H9 (cell line): ENCODE results near the gene PIP4K2A. TPM values are rescaled to one million over a fixed set of nuclear protein-coding genes. Genes with fewer than 3 reads are reported as not detected.

Source experiments
- DNase-seq: peaks from one replicate; pipeline ENCODE4 v3.0.0-alpha.2; 2017
- H2AFZ ChIP-seq: one replicate; pipeline ENCODE4 v1.6.1; 2013; ENCODE audit warnings: mild to moderate bottlenecking, low read length, control low read depth, moderate library complexity
- H2AK5ac ChIP-seq: 2 replicates; pipeline ENCODE4 v1.6.1; 2013; ENCODE audit warnings: low read length, control low read depth, mixed read lengths; ENCODE audit not compliant: insufficient read length
- H2BK120ac ChIP-seq: one replicate; pipeline ENCODE4 v1.6.1; 2013; ENCODE audit warnings: low read depth, mild to moderate bottlenecking, low read length, control low read depth, inconsistent platforms; ENCODE audit not compliant: poor library complexity, severe bottlenecking
- H2BK12ac ChIP-seq: 2 replicates; pipeline ENCODE4 v1.6.1; 2013; ENCODE audit warnings: low read length, control low read depth, mixed read lengths, low read depth; ENCODE audit not compliant: insufficient read length
- H2BK15ac ChIP-seq: 2 replicates; pipeline ENCODE4 v1.6.1; 2013; ENCODE audit warnings: low read depth, low read length, control low read depth
- H2BK20ac ChIP-seq: one replicate; pipeline ENCODE4 v1.6.1; 2013; ENCODE audit warnings: low read depth, mild to moderate bottlenecking, low read length, control low read depth, inconsistent platforms; ENCODE audit not compliant: poor library complexity, severe bottlenecking
- H2BK5ac ChIP-seq: 2 replicates; pipeline ENCODE4 v1.6.1; 2013; ENCODE audit warnings: low read length, control low read depth, mixed read lengths; ENCODE audit not compliant: insufficient read length
- H3K14ac ChIP-seq: 2 replicates; pipeline ENCODE4 v1.6.1; 2013; ENCODE audit warnings: low read length, control low read depth; ENCODE audit not compliant: insufficient read depth
- H3K18ac ChIP-seq: 2 replicates; pipeline ENCODE4 v1.6.1; 2013; ENCODE audit warnings: low read depth, mild to moderate bottlenecking, mixed read lengths, low read length, control low read depth; ENCODE audit not compliant: insufficient read length
- H3K23ac ChIP-seq: 2 replicates; pipeline ENCODE4 v1.6.1; 2013; ENCODE audit warnings: low read length, control low read depth, mixed read lengths, low read depth; ENCODE audit not compliant: insufficient read length
- H3K23me2 ChIP-seq: 2 replicates; pipeline ENCODE4 v1.6.1; 2013; ENCODE audit warnings: low read depth, mild to moderate bottlenecking, mixed read lengths, low read length, control low read depth; ENCODE audit not compliant: insufficient read length, poor library complexity, severe bottlenecking
- H3K27ac ChIP-seq: 2 replicates; pipeline ENCODE4 v1.5.1; 2013; ENCODE audit warnings: low read length, control low read depth, mixed read lengths, low read depth; ENCODE audit not compliant: insufficient read length
- H3K27me3 ChIP-seq: 2 replicates; pipeline ENCODE4 v1.6.1; 2013; ENCODE audit warnings: low read length, control low read depth, inconsistent platforms; ENCODE audit not compliant: insufficient read depth
- H3K4ac ChIP-seq: 2 replicates; pipeline ENCODE4 v1.6.1; 2013; ENCODE audit warnings: low read depth, mild to moderate bottlenecking, control low read depth, inconsistent platforms, low read length, moderate library complexity
- H3K4me1 ChIP-seq: 2 replicates; pipeline ENCODE4 v1.6.1; 2013; ENCODE audit warnings: low read length, control low read depth, inconsistent platforms; ENCODE audit not compliant: insufficient read depth
- H3K4me2 ChIP-seq: 2 replicates; pipeline ENCODE4 v1.6.1; 2013; ENCODE audit warnings: low read length, control low read depth, mixed read lengths; ENCODE audit not compliant: insufficient read length, insufficient read depth
- H3K56ac ChIP-seq: 2 replicates; pipeline ENCODE4 v1.6.1; 2013; ENCODE audit warnings: low read depth, mild to moderate bottlenecking, mixed read lengths, low read length, control low read depth; ENCODE audit not compliant: insufficient read length
- H3K79me1 ChIP-seq: 2 replicates; pipeline ENCODE4 v1.6.1; 2013; ENCODE audit warnings: low read depth, mild to moderate bottlenecking, moderate library complexity, low read length, control low read depth, inconsistent platforms; ENCODE audit not compliant: insufficient read depth, poor library complexity, severe bottlenecking
- H3K79me2 ChIP-seq: 2 replicates; pipeline ENCODE4 v1.6.1; 2013; ENCODE audit warnings: low read length, control low read depth, inconsistent platforms; ENCODE audit not compliant: insufficient read depth
- H3K9ac ChIP-seq: 2 replicates; pipeline ENCODE4 v1.6.1; 2013; ENCODE audit warnings: low read length, control low read depth, mixed read lengths; ENCODE audit not compliant: insufficient read length; ENCODE audit errors: extremely low read depth
- H3K9me3 ChIP-seq: one replicate; pipeline ENCODE4 v1.6.1; 2013; ENCODE audit warnings: low read depth, low read length, inconsistent platforms; ENCODE audit not compliant: control insufficient read depth
- H3T11ph ChIP-seq: one replicate; pipeline ENCODE4 v1.6.1; 2013; ENCODE audit warnings: mild to moderate bottlenecking, low read length, control low read depth, inconsistent platforms
- H4K20me1 ChIP-seq: one replicate; pipeline ENCODE4 v1.6.1; 2013; ENCODE audit not compliant: control insufficient read depth, insufficient read length, insufficient read depth
- H4K5ac ChIP-seq: 2 replicates; pipeline ENCODE4 v1.6.1; 2013; ENCODE audit warnings: low read depth, mild to moderate bottlenecking, mixed read lengths, low read length, control low read depth; ENCODE audit not compliant: insufficient read length
- H4K8ac ChIP-seq: replicated peaks from 2 replicates; pipeline ENCODE4 v1.6.1; 2013; ENCODE audit warnings: low read length, control low read depth, mixed read lengths, low read depth; ENCODE audit not compliant: insufficient read length
- H4K91ac ChIP-seq: 2 replicates; pipeline ENCODE4 v1.6.1; 2013; ENCODE audit warnings: low read depth, mild to moderate bottlenecking, moderate library complexity, mixed read lengths, low read length, control low read depth; ENCODE audit not compliant: insufficient read length
- H3K27ac Mint-ChIP-seq, 3 experiments: 2 replicates in 2 of 3; 3 replicates in 1 of 3; pipeline ENCODE4 v1.8.0; 2020 to 2021; ENCODE audit warnings: mixed read lengths in 3 of 3, mild to moderate bottlenecking in 1 of 3, moderate library complexity in 1 of 3
- H3K27me3 Mint-ChIP-seq: 2 replicates; pipeline ENCODE4 v1.8.0; 2021; ENCODE audit warnings: low read depth, mild to moderate bottlenecking, moderate library complexity, mixed read lengths
- H3K36me3 Mint-ChIP-seq, 3 experiments: 2 replicates in 2 of 3; 3 replicates in 1 of 3; pipeline ENCODE4 v1.8.0; 2020 to 2021; ENCODE audit warnings: low read depth in 3 of 3, mixed read lengths in 3 of 3; ENCODE audit not compliant: insufficient read depth in 1 of 3
- H3K4me1 Mint-ChIP-seq, 2 experiments: 2 replicates each; pipeline ENCODE4 v1.8.0; 2020; ENCODE audit warnings: mixed read lengths in 2 of 2
- H3K4me3 Mint-ChIP-seq, 2 experiments: 2 replicates in 1 of 2; 3 replicates in 1 of 2; pipeline ENCODE4 v1.8.0; 2020 to 2021; ENCODE audit warnings: mild to moderate bottlenecking in 2 of 2, mixed read lengths in 2 of 2, moderate library complexity in 1 of 2
- H3K9me3 Mint-ChIP-seq, 2 experiments: 2 replicates in 1 of 2; 3 replicates in 1 of 2; pipeline ENCODE4 v1.8.0; 2020; ENCODE audit warnings: mild to moderate bottlenecking in 2 of 2, mixed read lengths in 2 of 2, moderate library complexity in 1 of 2
- CTCF ChIP-seq: fragments of 200-600 bp; sonication (generic); conservative IDR thresholded peaks from 3 replicates; pipeline ENCODE4 v1.8.0; 2021; ENCODE audit warnings: antibody characterized with exemption, mild to moderate bottlenecking
- WGBS: extraction: QIAGEN DNeasy Blood & Tissue Kit; methylation state at CpG from one replicate; pipeline ENCODE4 v1.1.7; 2013; ENCODE audit warnings: missing lambda C conversion rate, low lambda C conversion rate, mixed read lengths; ENCODE audit not compliant: insufficient read length; ENCODE audit errors: extremely low coverage; 5-methylcytosine and 5-hydroxymethylcytosine counted together
- total RNA-seq: library from RNA; stranded (reverse); gene quantifications from 2 replicates; pipeline ENCODE4 v1.2.1, GENCODE V29; 2021

Gene PIP4K2A
- total RNA-seq, 1 experiment from 2014 or later: 33.6 TPM

GRCh38 chr10:22628309-22628708, 86.1 kb downstream of the PIP4K2A start:
- Mint-ChIP-seq H3K27ac (0 out of 7 replicates have a peak overlapping the region, but pooled peaks of 1 of the 3 experiments have one; percentile 58), H3K4me3 (no peak overlapping the region), H3K4me1 (peaks cover 62 to 65% of the 10 kb centered on the region in 2 experiments), H3K9me3 (no peaks in the 10 kb centered on the region; a peak in 1 of 5 replicates), H3K36me3 (no peaks in the 10 kb centered on the region; a peak in 1 of 7 replicates), H3K27me3 (no peaks in the 10 kb centered on the region)
- Histone ChIP-seq H4K91ac (no peak overlapping the region), H3K18ac (no peak overlapping the region), H4K20me1 (no peaks in the 10 kb centered on the region), H2BK5ac (no peak overlapping the region), H3K56ac (no peak overlapping the region), H2BK20ac (no peak overlapping the region), H4K5ac (no peak overlapping the region), H3T11ph (no peak overlapping the region), H3K4me2 (no peak overlapping the region), H2AK5ac (no peak overlapping the region), H3K23ac (no peak overlapping the region), H3K14ac (no peak overlapping the region), H2BK120ac (no peak overlapping the region), H3K9me3 (no peaks in the 10 kb centered on the region), H3K79me1 (no peaks in the 10 kb centered on the region), H3K23me2 (no peaks in the 10 kb centered on the region), H3K27ac (no peak overlapping the region), H3K79me2 (peaks cover 17% of the 10 kb centered on the region; the same call in 1 of the 2 replicates), H3K4me1 (peaks cover 13% of the 10 kb centered on the region; the same call in 1 of the 2 replicates), H3K9ac (no peak overlapping the region), H2BK12ac (no peak overlapping the region), H3K4ac (no peak overlapping the region), H3K27me3 (no peaks in the 10 kb centered on the region), H4K8ac (no peak overlapping the region), H2AFZ (no peak overlapping the region), H2BK15ac (no peak overlapping the region)
- no peak for TF ChIP-seq CTCF
- DNase-seq: no peak
- WGBS: no CpG with 5 or more reads among the region's 5 CpGs
